Omental fat pad (tissue), 4 donors: Measurements from ENCODE around the gene USP36. TPM values are rescaled to one million over a fixed set of nuclear protein-coding genes. Genes with fewer than 3 reads are reported as not detected.
A peak's percentile ranks its signal among the peaks of the same experiment; 100 is the strongest.

Experiments used
- ATAC-seq: fragments of 150-250 bp; one replicate; pipeline ENCODE4 v1.9.1; 2016; ENCODE audit warnings: mild to moderate bottlenecking, moderate library complexity; ENCODE audit not compliant: low FRiP score
- DNase-seq: peaks from one replicate; pipeline ENCODE4 v3.0.0-alpha.2; 2019; ENCODE audit warnings: low spot score
- CTCF ChIP-seq, 3 donors: fragments of 450-650 bp; IDR thresholded peaks; one replicate each; pipeline ENCODE4 v1.5.1; 2016 to 2017; ENCODE audit warnings: antibody characterized with exemption in 3 of 3, mild to moderate bottlenecking in 3 of 3, moderate library complexity in 2 of 3
- total RNA-seq, 4 donors: library from RNA; depleted of rRNA; stranded (reverse); fragments of >200 nt; gene quantifications; one replicate each; pipeline ENCODE4 v1.1.0, GENCODE V29; 2016

USP36 gene
- total RNA-seq, 4 donors from 2014 or later = 32.5 to 162 (median 86.7) TPM

GRCh38 chr17:78844301-78845005, 3.8 kb upstream of the USP36 start:
- TF ChIP-seq CTCF (IDR thresholded peaks at IDR 0.05) = no peak
- DNase-seq (no peak), ATAC-seq (no peak)

- TF ChIP-seq CTCF (IDR thresholded peaks at IDR 0.05) = no peak
- ATAC-seq (no peak), DNase-seq (no peak)
Observed at GRCh38 chr17:78842881-78843565, 2.4 kb upstream of the USP36 start.

GRCh38 chr17:78840530-78840779, 159 bp downstream of the USP36 start:
- no peak for TF ChIP-seq CTCF (IDR thresholded peaks at IDR 0.05)
- DNase-seq (no peak), ATAC-seq (peak; percentile 38)

- DNase-seq (no peak), ATAC-seq (peak; percentile 3)
- no peak for TF ChIP-seq CTCF (IDR thresholded peaks at IDR 0.05)
Observed at GRCh38 chr17:78839762-78840529, 668 bp downstream of the USP36 start.

GRCh38 chr17:78839235-78839761, 1.3 kb downstream of the USP36 start:
- DNase-seq (no peak), ATAC-seq (no peak)
- TF ChIP-seq CTCF (IDR thresholded peaks at IDR 0.05) = no peak

- no peak for DNase-seq
Observed at GRCh38 chr17:78838574-78839005, 2.0 kb downstream of the USP36 start.

More at GRCh38 chr17:78838574-78839005, 2.0 kb downstream of the USP36 start:
- no peak for TF ChIP-seq CTCF (IDR thresholded peaks at IDR 0.05)
- ATAC-seq = no peak
